ENCODE measurements around the gene PRKRIP1. TPM values are rescaled to one million over a fixed set of nuclear protein-coding genes. Genes with fewer than 3 reads are reported as not detected.
"Not testable (repeated sequence)": the region's sequence is repeated elsewhere in the genome, so short reads cannot be mapped to it uniquely, and the experiment has no call there.

PRKRIP1 gene
- total and polyA plus RNA-seq, 4 donors, result 5.4 to 15.8 (median 7.1) TPM

DNA sequence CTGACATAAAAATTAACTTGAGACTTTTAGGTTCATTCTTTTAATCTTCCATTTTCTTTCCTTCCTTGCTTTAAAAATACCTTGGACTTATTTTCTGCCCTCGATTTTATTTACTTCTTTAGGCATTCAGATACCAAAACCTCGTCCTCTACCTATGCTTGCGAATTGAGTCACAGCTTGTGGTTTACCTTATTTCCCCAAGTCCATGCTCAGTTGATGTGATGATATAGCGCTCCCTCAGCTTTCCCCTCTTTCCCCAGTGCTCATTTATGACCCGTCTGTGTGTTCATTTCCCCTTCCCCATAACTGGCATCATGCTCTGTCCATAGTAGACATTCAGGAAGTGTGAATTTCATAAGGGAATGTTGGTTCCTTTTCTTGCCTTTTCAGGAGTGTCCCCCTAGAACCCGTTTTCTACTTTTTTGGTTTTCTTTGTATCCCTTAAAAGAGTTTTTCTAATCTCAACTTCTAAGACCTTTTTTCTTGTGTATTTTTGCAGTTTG lies 19.1 kb upstream of the PRKRIP1 start:
- no peak overlapping the region for H3K4me3 ChIP-seq (ENCODE audit: low read depth in 1 of 3, low read length in 3 of 3)
- TF ChIP-seq, protein P1, sequence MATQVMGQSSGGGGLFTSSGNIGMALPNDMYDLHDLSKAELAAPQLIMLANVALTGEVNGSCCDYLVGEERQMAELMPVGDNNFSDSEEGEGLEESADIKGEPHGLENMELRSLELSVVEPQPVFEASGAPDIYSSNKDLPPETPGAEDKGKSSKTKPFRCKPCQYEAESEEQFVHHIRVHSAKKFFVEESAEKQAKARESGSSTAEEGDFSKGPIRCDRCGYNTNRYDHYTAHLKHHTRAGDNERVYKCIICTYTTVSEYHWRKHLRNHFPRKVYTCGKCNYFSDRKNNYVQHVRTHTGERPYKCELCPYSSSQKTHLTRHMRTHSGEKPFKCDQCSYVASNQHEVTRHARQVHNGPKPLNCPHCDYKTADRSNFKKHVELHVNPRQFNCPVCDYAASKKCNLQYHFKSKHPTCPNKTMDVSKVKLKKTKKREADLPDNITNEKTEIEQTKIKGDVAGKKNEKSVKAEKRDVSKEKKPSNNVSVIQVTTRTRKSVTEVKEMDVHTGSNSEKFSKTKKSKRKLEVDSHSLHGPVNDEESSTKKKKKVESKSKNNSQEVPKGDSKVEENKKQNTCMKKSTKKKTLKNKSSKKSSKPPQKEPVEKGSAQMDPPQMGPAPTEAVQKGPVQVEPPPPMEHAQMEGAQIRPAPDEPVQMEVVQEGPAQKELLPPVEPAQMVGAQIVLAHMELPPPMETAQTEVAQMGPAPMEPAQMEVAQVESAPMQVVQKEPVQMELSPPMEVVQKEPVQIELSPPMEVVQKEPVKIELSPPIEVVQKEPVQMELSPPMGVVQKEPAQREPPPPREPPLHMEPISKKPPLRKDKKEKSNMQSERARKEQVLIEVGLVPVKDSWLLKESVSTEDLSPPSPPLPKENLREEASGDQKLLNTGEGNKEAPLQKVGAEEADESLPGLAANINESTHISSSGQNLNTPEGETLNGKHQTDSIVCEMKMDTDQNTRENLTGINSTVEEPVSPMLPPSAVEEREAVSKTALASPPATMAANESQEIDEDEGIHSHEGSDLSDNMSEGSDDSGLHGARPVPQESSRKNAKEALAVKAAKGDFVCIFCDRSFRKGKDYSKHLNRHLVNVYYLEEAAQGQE (IDR thresholded peaks at IDR 0.05), result no peak
- TF ChIP-seq, protein P2, sequence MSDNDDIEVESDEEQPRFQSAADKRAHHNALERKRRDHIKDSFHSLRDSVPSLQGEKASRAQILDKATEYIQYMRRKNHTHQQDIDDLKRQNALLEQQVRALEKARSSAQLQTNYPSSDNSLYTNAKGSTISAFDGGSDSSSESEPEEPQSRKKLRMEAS (IDR thresholded peaks at IDR 0.05), result no peak
- TF ChIP-seq, protein P3, sequence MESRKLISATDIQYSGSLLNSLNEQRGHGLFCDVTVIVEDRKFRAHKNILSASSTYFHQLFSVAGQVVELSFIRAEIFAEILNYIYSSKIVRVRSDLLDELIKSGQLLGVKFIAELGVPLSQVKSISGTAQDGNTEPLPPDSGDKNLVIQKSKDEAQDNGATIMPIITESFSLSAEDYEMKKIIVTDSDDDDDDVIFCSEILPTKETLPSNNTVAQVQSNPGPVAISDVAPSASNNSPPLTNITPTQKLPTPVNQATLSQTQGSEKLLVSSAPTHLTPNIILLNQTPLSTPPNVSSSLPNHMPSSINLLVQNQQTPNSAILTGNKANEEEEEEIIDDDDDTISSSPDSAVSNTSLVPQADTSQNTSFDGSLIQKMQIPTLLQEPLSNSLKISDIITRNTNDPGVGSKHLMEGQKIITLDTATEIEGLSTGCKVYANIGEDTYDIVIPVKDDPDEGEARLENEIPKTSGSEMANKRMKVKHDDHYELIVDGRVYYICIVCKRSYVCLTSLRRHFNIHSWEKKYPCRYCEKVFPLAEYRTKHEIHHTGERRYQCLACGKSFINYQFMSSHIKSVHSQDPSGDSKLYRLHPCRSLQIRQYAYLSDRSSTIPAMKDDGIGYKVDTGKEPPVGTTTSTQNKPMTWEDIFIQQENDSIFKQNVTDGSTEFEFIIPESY (IDR thresholded peaks at IDR 0.05), result no peak
- TF ChIP-seq, protein P4, sequence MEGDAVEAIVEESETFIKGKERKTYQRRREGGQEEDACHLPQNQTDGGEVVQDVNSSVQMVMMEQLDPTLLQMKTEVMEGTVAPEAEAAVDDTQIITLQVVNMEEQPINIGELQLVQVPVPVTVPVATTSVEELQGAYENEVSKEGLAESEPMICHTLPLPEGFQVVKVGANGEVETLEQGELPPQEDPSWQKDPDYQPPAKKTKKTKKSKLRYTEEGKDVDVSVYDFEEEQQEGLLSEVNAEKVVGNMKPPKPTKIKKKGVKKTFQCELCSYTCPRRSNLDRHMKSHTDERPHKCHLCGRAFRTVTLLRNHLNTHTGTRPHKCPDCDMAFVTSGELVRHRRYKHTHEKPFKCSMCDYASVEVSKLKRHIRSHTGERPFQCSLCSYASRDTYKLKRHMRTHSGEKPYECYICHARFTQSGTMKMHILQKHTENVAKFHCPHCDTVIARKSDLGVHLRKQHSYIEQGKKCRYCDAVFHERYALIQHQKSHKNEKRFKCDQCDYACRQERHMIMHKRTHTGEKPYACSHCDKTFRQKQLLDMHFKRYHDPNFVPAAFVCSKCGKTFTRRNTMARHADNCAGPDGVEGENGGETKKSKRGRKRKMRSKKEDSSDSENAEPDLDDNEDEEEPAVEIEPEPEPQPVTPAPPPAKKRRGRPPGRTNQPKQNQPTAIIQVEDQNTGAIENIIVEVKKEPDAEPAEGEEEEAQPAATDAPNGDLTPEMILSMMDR (IDR thresholded peaks at IDR 0.05; ENCODE audit: low read depth, low read length, missing input control), result no peak
- TF ChIP-seq NR2F2 (IDR thresholded peaks at IDR 0.05), result no peak
- TF ChIP-seq RXRA (IDR thresholded peaks at IDR 0.05), result no peak
- TF ChIP-seq, protein P5, sequence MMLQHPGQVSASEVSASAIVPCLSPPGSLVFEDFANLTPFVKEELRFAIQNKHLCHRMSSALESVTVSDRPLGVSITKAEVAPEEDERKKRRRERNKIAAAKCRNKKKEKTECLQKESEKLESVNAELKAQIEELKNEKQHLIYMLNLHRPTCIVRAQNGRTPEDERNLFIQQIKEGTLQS (IDR thresholded peaks at IDR 0.05), result no peak
- TF ChIP-seq HNF4A (conservative IDR thresholded peaks at IDR 0.05), result no peak
- no peak for TF ChIP-seq JUND (IDR thresholded peaks at IDR 0.05)
- TF ChIP-seq EGR1 (IDR thresholded peaks at IDR 0.05; ENCODE audit: low read depth in 2 of 2), result no peak
- no peak for TF ChIP-seq SP1 (IDR thresholded peaks at IDR 0.05)
- no peak for TF ChIP-seq GABPA (IDR thresholded peaks at IDR 0.05 in 1 of 2, conservative IDR thresholded peaks at IDR 0.05 in 1 of 2)
- no peak for TF ChIP-seq HNF4G (IDR thresholded peaks at IDR 0.05)
- no peaks in the 10 kb centered on the region for H3K27me3 ChIP-seq (ENCODE audit: control insufficient read depth in 4 of 4, insufficient read depth in 4 of 4, low read length in 3 of 4)
- no peak overlapping the region for H3K27ac ChIP-seq (ENCODE audit: low read depth in 1 of 2, low read length in 2 of 2)
- no peaks in the 10 kb centered on the region for H3K9me3 ChIP-seq (ENCODE audit: control insufficient read depth in 4 of 4, low read length in 3 of 4)
- no peak for DNase-seq (ENCODE audit: low spot score)
- no peaks in the 10 kb centered on the region for H3K4me1 ChIP-seq (ENCODE audit: control insufficient read depth in 4 of 4, insufficient read depth in 4 of 4, low read length in 3 of 4)
- WGBS, result 83% methylated on average over 6 of the region's 6 CpGs
- H3K36me3 ChIP-seq (ENCODE audit: control insufficient read depth in 4 of 4, insufficient read depth in 3 of 4, low read depth in 1 of 4, low read length in 3 of 4), result peaks cover 5 to 23% (median 16%) of the 10 kb centered on the region in 4 donors
- H3K9ac ChIP-seq (ENCODE audit: low read depth in 1 of 2, low read length in 2 of 2), result no peak overlapping the region

DNA sequence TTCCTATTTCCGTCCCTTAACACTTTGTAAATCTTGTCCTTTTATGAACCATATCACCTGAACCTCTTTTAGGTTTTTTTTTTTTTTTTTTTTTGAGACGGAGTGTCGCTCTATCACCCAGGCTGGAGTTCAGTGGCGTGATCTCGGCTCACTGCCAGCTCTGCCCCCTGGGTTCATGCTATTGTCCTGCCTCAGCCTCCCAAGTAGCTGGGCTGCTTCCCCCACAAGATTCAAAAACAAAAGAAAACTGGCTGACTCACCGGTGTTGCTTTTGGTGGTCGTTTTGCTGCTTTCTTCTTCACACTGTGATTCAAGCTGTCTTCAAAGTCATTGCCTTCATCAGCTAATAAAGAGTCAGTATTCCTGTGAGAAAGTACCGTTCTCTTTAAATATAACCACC lies 15.3 kb upstream of the PRKRIP1 start:
- not testable (repeated sequence) for H3K27me3 ChIP-seq (ENCODE audit: control insufficient read depth in 4 of 4, insufficient read depth in 4 of 4, low read length in 3 of 4); H3K9ac ChIP-seq (ENCODE audit: low read depth in 1 of 2, low read length in 2 of 2); DNase-seq (ENCODE audit: low spot score); H3K27ac ChIP-seq (ENCODE audit: low read depth in 1 of 2, low read length in 2 of 2); H3K4me3 ChIP-seq (ENCODE audit: low read depth in 1 of 3, low read length in 3 of 3); H3K4me1 ChIP-seq (ENCODE audit: control insufficient read depth in 4 of 4, insufficient read depth in 4 of 4, low read length in 3 of 4); H3K9me3 ChIP-seq (ENCODE audit: control insufficient read depth in 4 of 4, low read length in 3 of 4)
- peaks cover 5 to 23% (median 16%) of the 10 kb centered on the region in 4 donors for H3K36me3 ChIP-seq (ENCODE audit: control insufficient read depth in 4 of 4, insufficient read depth in 3 of 4, low read depth in 1 of 4, low read length in 3 of 4)
- 89% methylated on average over 8 of the region's 8 CpGs for WGBS

DNA sequence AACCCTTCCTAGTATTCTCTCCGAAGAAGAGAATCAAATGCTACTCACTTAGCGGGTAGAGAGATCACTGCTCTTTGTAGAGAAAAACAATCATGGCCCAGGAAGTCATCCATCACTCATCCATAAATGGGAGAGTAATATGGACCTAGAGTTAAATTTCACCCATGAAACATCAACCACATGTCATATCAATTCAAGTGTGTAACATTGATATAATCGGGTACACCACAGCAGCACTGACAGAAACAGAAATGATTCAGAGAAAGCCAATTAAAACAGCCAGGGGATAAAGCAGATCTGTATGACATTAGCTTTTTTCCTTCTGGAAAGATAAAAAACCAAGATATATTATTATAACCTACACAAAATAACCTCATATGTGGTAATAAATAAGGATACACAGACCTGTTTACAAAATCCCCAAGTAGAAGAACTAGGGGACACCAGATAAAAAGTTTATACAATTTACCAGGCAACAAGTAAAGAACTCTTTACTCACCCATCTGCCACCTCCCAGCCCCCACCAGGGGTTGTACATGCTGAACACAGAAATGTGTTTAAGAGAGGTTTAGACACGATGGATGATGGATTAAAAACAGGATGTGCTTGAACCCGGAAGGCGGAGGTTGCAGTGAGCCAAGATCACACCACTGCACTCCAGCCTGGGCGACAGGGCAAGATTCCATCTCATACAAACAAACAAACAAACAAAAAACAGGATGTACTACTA lies 14.3 kb upstream of the PRKRIP1 start:
- H3K36me3 ChIP-seq (ENCODE audit: control insufficient read depth in 4 of 4, insufficient read depth in 3 of 4, low read depth in 1 of 4, low read length in 3 of 4), result peaks cover 7 to 23% (median 16%) of the 10 kb centered on the region in 4 donors

More for the DNA sequence above, 14.3 kb upstream of the PRKRIP1 start:
- not testable (repeated sequence) for H3K9ac ChIP-seq (ENCODE audit: low read depth in 1 of 2, low read length in 2 of 2); H3K27ac ChIP-seq (ENCODE audit: low read depth in 1 of 2, low read length in 2 of 2); H3K4me1 ChIP-seq (ENCODE audit: control insufficient read depth in 4 of 4, insufficient read depth in 4 of 4, low read length in 3 of 4); H3K4me3 ChIP-seq (ENCODE audit: low read depth in 1 of 3, low read length in 3 of 3); DNase-seq (ENCODE audit: low spot score); H3K27me3 ChIP-seq (ENCODE audit: control insufficient read depth in 4 of 4, insufficient read depth in 4 of 4, low read length in 3 of 4); H3K9me3 ChIP-seq (ENCODE audit: control insufficient read depth in 4 of 4, low read length in 3 of 4)
- 89% methylated on average over 6 of the region's 7 CpGs for WGBS

Measured in liver (tissue), 9 donors.